MM.1S (cell line): ENCODE measurements around the gene NATD1.

Experiments
- EZH2phosphoT487 ChIP-seq: fragments of 300-600 bp; sonication (generic); IDR thresholded peaks from 2 replicates; pipeline ENCODE4 v1.6.1; 2018; ENCODE audit warnings: antibody characterized with exemption, low read length
- TF ChIP-seq, protein P1 (sequence below): fragments of 300-600 bp; sonication (generic); IDR thresholded peaks from 2 replicates; pipeline ENCODE4 v1.5.1; 2016; ENCODE audit warnings: antibody characterized with exemption, low read length, mixed read lengths

GRCh38 chr17:21228845-21229244 is 24.4 kb downstream of the NATD1 start:
- TF ChIP-seq, protein P1, sequence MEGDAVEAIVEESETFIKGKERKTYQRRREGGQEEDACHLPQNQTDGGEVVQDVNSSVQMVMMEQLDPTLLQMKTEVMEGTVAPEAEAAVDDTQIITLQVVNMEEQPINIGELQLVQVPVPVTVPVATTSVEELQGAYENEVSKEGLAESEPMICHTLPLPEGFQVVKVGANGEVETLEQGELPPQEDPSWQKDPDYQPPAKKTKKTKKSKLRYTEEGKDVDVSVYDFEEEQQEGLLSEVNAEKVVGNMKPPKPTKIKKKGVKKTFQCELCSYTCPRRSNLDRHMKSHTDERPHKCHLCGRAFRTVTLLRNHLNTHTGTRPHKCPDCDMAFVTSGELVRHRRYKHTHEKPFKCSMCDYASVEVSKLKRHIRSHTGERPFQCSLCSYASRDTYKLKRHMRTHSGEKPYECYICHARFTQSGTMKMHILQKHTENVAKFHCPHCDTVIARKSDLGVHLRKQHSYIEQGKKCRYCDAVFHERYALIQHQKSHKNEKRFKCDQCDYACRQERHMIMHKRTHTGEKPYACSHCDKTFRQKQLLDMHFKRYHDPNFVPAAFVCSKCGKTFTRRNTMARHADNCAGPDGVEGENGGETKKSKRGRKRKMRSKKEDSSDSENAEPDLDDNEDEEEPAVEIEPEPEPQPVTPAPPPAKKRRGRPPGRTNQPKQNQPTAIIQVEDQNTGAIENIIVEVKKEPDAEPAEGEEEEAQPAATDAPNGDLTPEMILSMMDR, result no peak
- no peak for TF ChIP-seq EZH2phosphoT487
